K562 (cell line): ENCODE measurements around the gene RBM20. TPM values are rescaled to one million over a fixed set of nuclear protein-coding genes. Genes with fewer than 3 reads are reported as not detected.

Experiments used
- ATAC-seq: fragments of 200-7000 bp; cut with Tn5 transposase; 3 replicates; pipeline ENCODE4 v1.9.1; 2020; ENCODE audit warnings: moderate library complexity
- BruUV-seq: library from RNA; stranded (reverse); fragments of 400-500 nt; replicated peaks from 2 replicates; lab custom pipeline; 2021; lab: Mats Ljungman, UMichigan
- CTCF ChIA-PET: fragments of 300-600 bp; formaldehyde crosslinking; extraction: SDS; loops from one replicate; lab custom pipeline; 2021; ENCODE audit warnings: low intra/inter-chr PET ratio; lab: Yijun Ruan, JAX
- POLR2A ChIA-PET: fragments of 300-600, 350-650 bp; sonication (Branson Sonifier 250); formaldehyde crosslinking; extraction: SDS; loops from one replicate; lab custom pipeline; 2021; ENCODE audit warnings: antibody characterized with exemption, inconsistent platforms; lab: Yijun Ruan, JAX
- DNase-seq, 4 experiments: peaks; one replicate each; pipeline versions ENCODE4 v3.0.0 to v3.0.0-alpha.2; 2011 to 2018; ENCODE audit warnings: low spot score in 3 of 4, mixed read lengths in 3 of 4; ENCODE audit errors: extremely low read depth in 1 of 4
- FAIRE-seq: peaks from 2 replicates; lab custom pipeline; 2011; peaks lifted over from hg19 to GRCh38; lab: Jason Lieb, UNC
- H2AFZ ChIP-seq: 2 replicates; pipeline ENCODE4 v1.6.0; 2011; ENCODE audit warnings: low read depth, low read length, control low read depth, inconsistent platforms
- H3K27ac ChIP-seq: fragments of 200-600 bp; 3 replicates; pipeline ENCODE4 v1.8.0; 2011; ENCODE audit warnings: low read depth, mild to moderate bottlenecking, control low read depth, inconsistent platforms, low read length, moderate library complexity, mixed read lengths; ENCODE audit errors: extremely low read depth
- H3K27me3 ChIP-seq, 2 experiments: fragments of 300-600 bp in 1 of 2; 2 replicates in 1 of 2; 3 replicates in 1 of 2; pipeline versions ENCODE4 v1.6.0 to v1.8.0; 2011; ENCODE audit warnings: inconsistent platforms in 2 of 2, low read length in 2 of 2, mild to moderate bottlenecking in 1 of 2, mixed read lengths in 1 of 2, moderate library complexity in 1 of 2; ENCODE audit not compliant: control insufficient read depth in 2 of 2, insufficient read depth in 2 of 2
- H3K36me3 ChIP-seq: fragments of 300-600 bp; 3 replicates; pipeline ENCODE4 v1.8.0; 2011; ENCODE audit warnings: mild to moderate bottlenecking, low read length, inconsistent platforms; ENCODE audit not compliant: control insufficient read depth, insufficient read depth
- H3K4me1 ChIP-seq, 2 experiments: fragments of 200-600 bp in 1 of 2; replicated peaks in 1 of 2; 2 replicates in 1 of 2; 3 replicates in 1 of 2; pipeline versions ENCODE4 v1.5.1 to v1.8.0; 2011; ENCODE audit warnings: inconsistent platforms in 2 of 2, low read length in 2 of 2, mild to moderate bottlenecking in 1 of 2, mixed read lengths in 1 of 2, moderate library complexity in 1 of 2; ENCODE audit not compliant: control insufficient read depth in 2 of 2, insufficient read depth in 2 of 2
- H3K4me2 ChIP-seq: 2 replicates; pipeline ENCODE4 v1.6.1; 2011; ENCODE audit warnings: low read length, control low read depth, inconsistent platforms, mixed read lengths; ENCODE audit not compliant: insufficient read depth
- H3K4me3 ChIP-seq: fragments of 200-600 bp; sonication (generic), shearing (Covaris generic); 2 replicates; pipeline ENCODE4 v1.5.1; 2016; ENCODE audit warnings: control low read depth, inconsistent platforms
- H3K79me2 ChIP-seq: fragments of 200-600 bp; 3 replicates; pipeline ENCODE4 v1.8.0; 2011; ENCODE audit warnings: low read length, inconsistent platforms; ENCODE audit not compliant: control insufficient read depth, insufficient read depth
- H3K9ac ChIP-seq, 2 experiments: 2 replicates each; pipeline versions ENCODE4 v1.6.0 to v1.6.1; 2011; ENCODE audit warnings: low read depth in 2 of 2, low read length in 2 of 2, control low read depth in 1 of 2, inconsistent platforms in 1 of 2, mild to moderate bottlenecking in 1 of 2, mixed read lengths in 1 of 2; ENCODE audit not compliant: insufficient read depth in 1 of 2
- H3K9me1 ChIP-seq: one replicate; pipeline ENCODE4 v1.6.0; 2011; ENCODE audit warnings: inconsistent platforms, mild to moderate bottlenecking, low read length, moderate library complexity; ENCODE audit not compliant: control insufficient read depth, insufficient read depth
- H3K9me3 ChIP-seq: replicated peaks from 2 replicates; pipeline ENCODE4 v1.5.1; 2011; ENCODE audit warnings: low read depth, low read length, inconsistent platforms; ENCODE audit not compliant: control insufficient read depth, insufficient read depth
- H4K20me1 ChIP-seq: replicated peaks from 2 replicates; pipeline ENCODE4 v1.6.1; 2011; ENCODE audit warnings: low read length, inconsistent platforms, mixed read lengths; ENCODE audit not compliant: control insufficient read depth, insufficient read depth
- HMGN3 ChIP-seq: IDR thresholded peaks from 2 replicates; pipeline ENCODE4 v1.6.1; 2011; ENCODE audit warnings: borderline replicate concordance, low read depth, mild to moderate bottlenecking, mixed read lengths, low read length; ENCODE audit not compliant: insufficient read length; ENCODE audit errors: extremely low read depth
- MEF2A ChIP-seq: IDR thresholded peaks from 2 replicates; pipeline ENCODE4 v1.6.1; 2011; ENCODE audit warnings: low read depth, mild to moderate bottlenecking, low read length, moderate library complexity; ENCODE audit not compliant: control insufficient read depth
- SRSF9 ChIP-seq: fragments of 200-400 bp; formaldehyde crosslinking; IDR thresholded peaks from 2 replicates; pipeline ENCODE4 v1.6.1; 2017; ENCODE audit warnings: low read depth, low read length, borderline replicate concordance
- ZBED1 ChIP-seq: IDR thresholded peaks from 2 replicates; pipeline ENCODE4 v1.6.1; 2014
- ZNF282 ChIP-seq: sonication (generic); formaldehyde crosslinking; IDR thresholded peaks from 2 replicates; pipeline ENCODE4 v1.8.1; 2023; ENCODE audit warnings: missing genetic modification reagents
- ZNF436 ChIP-seq: fragments of 250-450, 450-650 bp; sonication (Bioruptor Pico); formaldehyde crosslinking; IDR thresholded peaks from 2 replicates; pipeline ENCODE4 v1.7.0; 2020; ENCODE audit warnings: mild to moderate bottlenecking
- WGBS: fragments of 100-300 bp; shearing (Covaris generic); methylation state at CpG from one replicate; pipeline ENCODE4 v1.1.6; 2016; ENCODE audit warnings: low coverage, mixed read lengths; ENCODE audit not compliant: insufficient coverage; ENCODE audit errors: missing lambda C conversion rate; 5-methylcytosine and 5-hydroxymethylcytosine counted together
- in situ Hi-C: fragments of 300-500 bp; cut with MboI; formaldehyde crosslinking; loops from 4 replicates; pipeline ENCODE4 v1.15.0; 2018; ENCODE audit warnings: inconsistent platforms, mixed read lengths
- intact Hi-C: fragments of 100-400 bp; cut with micrococcal nuclease; formaldehyde crosslinking; loops from 2 replicates; pipeline ENCODE4 v1.14.2; 2022
- polyA plus RNA-seq, 8 experiments: library from polyadenylated mRNA; depleted of rRNA in 4 of 8; stranded (reverse) in 5 of 8; unstranded in 3 of 8; fragments of >200 nt; fragmentation: Nextera tagmentation in 2 of 8; fragmentation: Illumina TruSeq in 1 of 8; extraction: Ambion mirVana in 2 of 8; extraction: Trizol in 1 of 8; gene quantifications; 2 replicates each; pipeline versions ENCODE4 v1.2.1 to v1.2.3, GENCODE V29; 2011 to 2014; ENCODE audit warnings: inconsistent platforms in 1 of 8, missing spikeins in 1 of 8
- total RNA-seq, 7 experiments: library from RNA; depleted of rRNA in 6 of 7; stranded (reverse); fragments of >200 nt in 6 of 7; fragmentation: Illumina TruSeq in 2 of 7; extraction: Trizol in 2 of 7; gene quantifications; 2 replicates each; pipeline versions ENCODE4 v1.2.1 to v1.2.3, GENCODE V29; 2011 to 2021; ENCODE audit warnings: low replicate concordance in 1 of 7

RBM20 gene
- total and polyA plus RNA-seq, 9 of the 15 experiments (the other 6 are each of a cell fraction or from before 2014, with no cell fraction given): 0.63 to 5.7 (median 3.2) TPM

- TF ChIP-seq ZNF282 (CRISPR knock-in tag) (no peak), HMGN3 (no peak)
- TF ChIP-seq, all 486 proteins: peak for 0
These were observed 111.6 kb downstream of the RBM20 start (continued) for GRCh38 chr10:110755781-110756180.

GRCh38 chr10:110756876-110757275 lies 112.7 kb downstream of the RBM20 start:
- H3K27me3 ChIP-seq: no peaks in the 10 kb centered on the region
- no peak for FAIRE-seq
- intact Hi-C loops: no loop called here
- no peak overlapping the region for H3K27ac ChIP-seq
- no peak overlapping the region for H3K9ac ChIP-seq
- no peaks in the 10 kb centered on the region for H3K4me1 ChIP-seq
- no peak overlapping the region for H2AFZ ChIP-seq
- BruUV-seq: no TSS peak
- H3K36me3 ChIP-seq: no peaks in the 10 kb centered on the region
- H4K20me1 ChIP-seq: no peaks in the 10 kb centered on the region
- no peaks in the 10 kb centered on the region for H3K9me3 ChIP-seq
- CTCF ChIA-PET: no interaction called here
- TF ChIP-seq ZBED1: no peak
- no peaks in the 10 kb centered on the region; the same call in 2 of the 3 replicates for H3K79me2 ChIP-seq
- DNase-seq: no peak
- no peaks in the 10 kb centered on the region for H3K9me1 ChIP-seq
- H3K4me3 ChIP-seq: no peak overlapping the region
- in situ Hi-C loops: no loop called here
- no peak overlapping the region for H3K4me2 ChIP-seq
- POLR2A ChIA-PET: interaction anchor here (1.0 kb wide), 1 partner anchor 25 kb away, joined by 3 read pairs; no protein-coding TSS in a partner anchor
- ATAC-seq: no peak

GRCh38 chr10:110757586-110757985 lies 113.5 kb downstream of the RBM20 start:
- H3K9ac ChIP-seq: no peak overlapping the region
- intact Hi-C loops (no loop called here), in situ Hi-C loops (no loop called here)
- H3K79me2 ChIP-seq: no peaks in the 10 kb centered on the region; the same call in 2 of the 3 replicates
- H3K27me3 ChIP-seq: no peaks in the 10 kb centered on the region
- no peak overlapping the region for H2AFZ ChIP-seq
- no peak overlapping the region for H3K4me3 ChIP-seq
- no peaks in the 10 kb centered on the region for H3K9me3 ChIP-seq
- H3K4me2 ChIP-seq: no peak overlapping the region
- H3K36me3 ChIP-seq: no peaks in the 10 kb centered on the region
- H4K20me1 ChIP-seq: no peaks in the 10 kb centered on the region
- TF ChIP-seq ZNF436 (CRISPR knock-in tag): no peak
- TF ChIP-seq MEF2A: no peak
- TF ChIP-seq SRSF9: no peak
- ChIA-PET CTCF (no interaction called here), POLR2A (no interaction called here)
- FAIRE-seq (no peak), ATAC-seq (no peak), DNase-seq (no peak)
- H3K9me1 ChIP-seq: no peaks in the 10 kb centered on the region
- WGBS: 40% methylated on average over 1 of the region's 1 CpG
- no TSS peak for BruUV-seq
- H3K27ac ChIP-seq: no peak overlapping the region
- H3K4me1 ChIP-seq: no peaks in the 10 kb centered on the region
